Measurements from ENCODE around the gene TTLL12.

- TF ChIP-seq CTCF (IDR thresholded peaks at IDR 0.05) (no peak), POLR2A (IDR thresholded peaks at IDR 0.05) (no peak)
Observed at GRCh38 chr22:43200555-43200954, 13.6 kb upstream of the TTLL12 start.

Measured in esophagus squamous epithelium (tissue), 4 donors.